Measurements from ENCODE around the gene DUS2.
"Not testable (repeated sequence)": the region's sequence is repeated elsewhere in the genome, so short reads cannot be mapped to it uniquely, and the experiment has no call there.

DUS2 gene

DNA sequence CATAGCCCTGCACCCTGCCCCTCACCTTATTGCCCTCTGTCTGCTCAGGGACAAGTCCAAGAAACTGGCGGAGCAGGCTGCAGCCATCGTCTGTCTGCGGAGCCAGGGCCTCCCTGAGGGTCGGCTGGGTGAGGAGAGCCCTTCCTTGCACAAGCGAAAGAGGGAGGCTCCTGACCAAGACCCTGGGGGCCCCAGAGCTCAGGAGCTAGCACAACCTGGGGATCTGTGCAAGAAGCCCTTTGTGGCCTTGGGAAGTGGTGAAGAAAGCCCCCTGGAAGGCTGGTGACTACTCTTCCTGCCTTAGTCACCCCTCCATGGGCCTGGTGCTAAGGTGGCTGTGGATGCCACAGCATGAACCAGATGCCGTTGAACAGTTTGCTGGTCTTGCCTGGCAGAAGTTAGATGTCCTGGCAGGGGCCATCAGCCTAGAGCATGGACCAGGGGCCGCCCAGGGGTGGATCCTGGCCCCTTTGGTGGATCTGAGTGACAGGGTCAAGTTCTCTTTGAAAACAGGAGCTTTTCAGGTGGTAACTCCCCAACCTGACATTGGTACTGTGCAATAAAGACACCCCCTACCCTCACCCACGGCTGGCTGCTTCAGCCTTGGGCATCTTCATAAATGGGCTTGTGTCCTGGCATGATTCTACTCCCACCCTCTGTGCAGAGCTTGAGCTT lies 55.8 kb downstream of the DUS2 start:
- DNase-seq: no peak

DNA sequence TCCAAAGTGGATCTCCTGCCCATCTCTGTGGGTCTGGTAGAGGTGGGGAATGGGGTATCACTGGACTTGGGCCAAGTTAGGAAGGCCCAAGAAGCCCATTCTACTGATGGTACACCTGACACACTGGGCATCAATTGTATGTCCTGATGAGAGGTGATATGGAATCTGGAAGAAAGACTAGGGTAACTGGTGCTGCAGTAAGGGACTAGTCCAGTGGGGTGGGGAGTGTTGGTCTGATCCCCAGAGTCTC lies 56.2 kb downstream of the DUS2 start:
- DNase-seq: no peak

DNA sequence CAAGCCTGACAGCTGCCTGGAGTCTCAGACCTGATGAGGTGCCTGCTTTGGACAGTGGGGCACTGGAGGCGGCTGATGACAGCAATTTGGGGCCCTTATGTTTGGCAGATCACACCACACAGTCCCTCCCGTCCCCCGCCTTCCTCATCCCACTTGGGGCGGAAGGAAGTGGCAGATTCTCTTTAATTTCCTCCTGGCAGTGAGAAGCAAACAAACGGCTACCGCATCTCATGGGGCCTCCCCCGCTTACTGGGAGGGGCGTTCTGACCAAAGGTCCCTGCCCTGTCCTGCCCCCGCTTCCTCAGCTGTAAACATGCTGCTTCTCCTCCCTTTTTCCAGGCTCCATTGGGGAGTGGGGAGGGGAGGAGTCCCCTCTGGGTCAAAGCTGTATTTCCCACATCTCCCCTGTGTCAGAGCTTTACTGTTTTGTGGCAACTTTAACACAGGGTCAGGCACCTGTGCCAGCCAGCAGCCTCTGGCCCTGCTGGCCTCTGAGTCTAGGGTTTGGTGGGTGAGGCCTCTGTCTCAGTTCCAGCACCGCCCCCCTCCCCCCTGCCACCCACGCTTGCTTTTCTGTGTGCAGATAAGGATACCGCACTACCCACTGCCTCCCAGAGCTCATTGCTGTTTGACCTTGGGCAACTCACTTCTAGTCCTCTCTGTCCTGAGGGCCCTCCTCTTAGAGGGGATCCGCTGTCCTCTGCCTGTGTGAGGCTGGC lies 56.7 kb downstream of the DUS2 start:
- no peak for DNase-seq

DNA sequence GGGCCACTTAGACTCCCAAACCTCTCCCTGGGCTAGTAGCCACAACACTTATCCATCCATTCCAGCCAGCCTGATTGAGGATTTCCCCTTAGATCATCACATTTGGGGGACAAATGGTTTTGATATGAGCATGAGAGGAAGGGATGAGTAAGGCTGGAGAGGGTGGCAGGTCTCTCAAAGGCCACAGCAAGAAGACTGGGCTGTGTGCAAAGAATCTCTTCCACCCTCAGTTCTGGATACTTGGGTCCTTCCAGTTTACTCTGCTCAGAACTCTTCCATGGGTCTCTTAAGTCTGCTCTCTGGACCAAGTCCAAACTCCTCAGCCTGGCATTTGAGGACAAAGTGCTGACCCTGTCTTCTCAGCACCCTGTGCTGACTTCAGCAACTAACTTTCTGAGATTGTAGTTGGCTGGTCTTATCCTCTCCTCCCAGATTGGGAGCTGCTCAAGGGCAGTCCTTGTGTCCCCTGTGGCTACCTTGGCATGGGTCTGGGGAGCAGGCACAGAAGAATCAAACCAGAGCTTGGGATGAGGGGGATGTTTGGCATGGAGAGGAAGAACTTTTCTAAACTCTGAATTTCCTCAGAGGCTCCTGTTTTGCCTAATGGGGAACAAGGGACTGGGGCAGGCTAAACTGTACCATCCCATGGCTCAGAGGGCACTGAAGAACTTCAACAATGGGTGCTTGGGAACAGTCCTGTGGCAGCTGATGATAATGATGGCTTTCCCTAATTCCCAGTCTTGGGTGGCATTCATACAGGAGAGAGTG lies 59.0 kb downstream of the DUS2 start:
- no peak for DNase-seq

DNA sequence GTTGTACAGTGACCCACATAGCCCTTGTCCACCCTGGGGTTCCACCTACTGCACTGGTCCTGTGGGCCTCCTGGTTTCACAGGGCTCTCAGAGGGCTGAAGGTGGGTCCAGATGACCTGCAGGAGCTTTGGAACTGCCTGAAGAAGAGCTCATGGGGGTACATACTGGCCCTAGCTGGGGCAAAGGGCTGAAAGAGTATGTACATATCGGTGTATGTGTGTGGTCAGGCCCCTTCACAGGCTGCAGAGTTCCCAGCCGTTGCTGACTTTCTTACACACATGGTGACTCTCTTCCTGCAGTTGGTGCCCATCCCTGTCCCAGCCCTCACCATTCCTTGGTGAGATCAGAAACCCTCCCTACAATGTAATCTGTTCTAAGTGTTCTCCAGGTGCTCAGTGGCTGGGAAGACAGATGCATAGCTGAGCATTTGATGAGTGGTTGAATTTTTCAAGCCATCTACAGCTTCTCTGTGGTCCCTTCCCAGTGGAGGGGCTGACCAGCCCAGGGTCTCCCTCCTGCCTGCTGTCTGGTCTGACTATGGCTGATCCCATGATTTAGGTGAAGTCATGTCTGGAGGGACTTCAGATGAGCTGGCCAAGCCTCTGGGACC lies 59.6 kb downstream of the DUS2 start:
- DNase-seq: no peak

DNA sequence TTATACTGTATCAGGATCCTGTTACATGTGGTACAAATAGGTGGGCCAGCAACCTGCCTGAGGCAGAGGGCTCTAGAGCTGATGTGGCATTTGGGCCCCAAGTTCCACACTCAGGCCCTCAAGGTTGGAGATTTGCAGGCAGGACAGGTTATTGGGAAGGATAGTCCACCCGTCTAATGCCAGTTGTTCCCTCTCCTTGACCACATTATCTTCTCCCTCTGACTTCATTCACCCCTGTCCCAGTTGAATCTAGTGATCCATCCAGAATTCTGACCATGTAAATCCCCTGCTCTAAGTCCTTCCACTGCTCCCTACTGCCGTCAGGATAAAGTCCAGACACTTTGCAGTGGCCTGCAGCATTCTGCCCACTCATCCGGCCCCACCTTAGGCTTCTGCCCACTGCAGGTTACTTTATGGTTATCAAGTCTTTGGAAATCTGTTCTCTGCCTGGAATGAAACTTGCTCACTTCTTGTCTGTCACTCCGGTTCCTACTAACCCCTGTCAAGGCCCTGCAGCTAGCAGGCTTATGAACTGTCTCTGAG lies 60.2 kb downstream of the DUS2 start:
- DNase-seq: no peak

DNA sequence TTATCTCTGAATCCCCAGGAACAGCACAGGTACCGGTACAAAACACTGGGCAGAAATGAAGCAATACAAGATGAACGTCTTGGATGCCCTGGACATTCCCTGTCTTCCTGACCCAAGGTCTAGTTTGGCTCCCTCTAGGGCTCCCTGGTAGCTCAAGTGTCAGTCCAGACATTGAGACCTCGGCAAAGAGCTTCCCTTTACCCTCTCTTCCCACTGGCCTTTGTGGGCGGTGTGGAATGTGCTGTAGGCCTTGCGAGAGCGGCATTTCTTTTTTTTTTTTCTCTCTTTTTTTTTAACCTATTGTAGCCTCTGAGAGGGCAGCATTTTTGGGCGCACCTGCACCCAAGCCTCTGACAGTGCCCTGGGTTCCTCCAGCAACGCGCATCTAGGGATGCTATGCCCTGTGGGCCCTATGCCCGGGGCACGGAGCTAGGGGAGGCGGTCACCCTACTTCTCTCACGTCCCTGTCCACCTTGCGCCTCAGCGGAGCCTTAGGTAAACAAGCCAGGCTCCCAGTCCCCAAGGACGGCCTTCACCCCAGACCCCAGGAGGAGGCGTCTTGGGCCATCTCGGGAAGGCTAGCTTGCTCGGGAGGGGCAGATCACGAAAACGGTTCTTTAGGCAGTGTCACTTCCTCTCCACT lies 60.9 kb downstream of the DUS2 start:
- DNase-seq: peak; percentile 26

DNA sequence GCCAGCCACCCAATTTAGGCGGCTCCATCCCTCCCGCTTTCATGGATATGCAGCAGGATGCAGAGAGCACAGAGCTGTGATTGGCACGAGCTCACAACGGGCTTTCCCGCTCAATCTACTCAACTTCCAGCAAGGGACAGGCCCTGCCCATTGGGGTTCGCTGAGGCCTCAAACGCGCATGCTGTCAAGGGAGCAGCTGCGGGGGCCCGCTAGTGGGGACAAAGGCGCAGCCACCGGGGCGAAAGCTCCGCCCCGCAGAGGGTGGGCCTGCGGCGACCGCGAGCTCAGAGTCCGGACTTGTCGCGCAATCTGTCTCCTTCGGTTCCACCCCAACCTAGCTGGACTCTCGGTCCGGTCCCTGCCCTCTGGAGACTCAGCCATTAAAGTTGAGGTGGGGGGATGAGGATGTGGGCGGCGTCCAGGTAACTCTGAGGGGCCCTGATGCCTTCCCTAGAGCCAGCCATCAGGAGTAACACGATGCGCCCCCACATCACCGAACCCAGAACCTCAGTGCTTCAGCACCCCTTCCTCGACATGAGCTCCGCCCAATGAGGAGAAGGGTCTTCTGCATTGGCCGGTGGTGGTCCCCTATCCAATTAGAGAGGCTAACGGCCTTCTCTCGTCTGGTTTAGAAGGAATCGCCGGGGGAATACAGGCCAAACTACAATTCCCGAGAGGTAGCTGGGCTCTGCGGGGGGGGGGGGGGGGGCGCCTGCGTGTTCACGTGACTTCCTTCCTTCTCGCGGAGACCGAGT lies 61.6 kb downstream of the DUS2 start:
- DNase-seq: peak; percentile 84

DNA sequence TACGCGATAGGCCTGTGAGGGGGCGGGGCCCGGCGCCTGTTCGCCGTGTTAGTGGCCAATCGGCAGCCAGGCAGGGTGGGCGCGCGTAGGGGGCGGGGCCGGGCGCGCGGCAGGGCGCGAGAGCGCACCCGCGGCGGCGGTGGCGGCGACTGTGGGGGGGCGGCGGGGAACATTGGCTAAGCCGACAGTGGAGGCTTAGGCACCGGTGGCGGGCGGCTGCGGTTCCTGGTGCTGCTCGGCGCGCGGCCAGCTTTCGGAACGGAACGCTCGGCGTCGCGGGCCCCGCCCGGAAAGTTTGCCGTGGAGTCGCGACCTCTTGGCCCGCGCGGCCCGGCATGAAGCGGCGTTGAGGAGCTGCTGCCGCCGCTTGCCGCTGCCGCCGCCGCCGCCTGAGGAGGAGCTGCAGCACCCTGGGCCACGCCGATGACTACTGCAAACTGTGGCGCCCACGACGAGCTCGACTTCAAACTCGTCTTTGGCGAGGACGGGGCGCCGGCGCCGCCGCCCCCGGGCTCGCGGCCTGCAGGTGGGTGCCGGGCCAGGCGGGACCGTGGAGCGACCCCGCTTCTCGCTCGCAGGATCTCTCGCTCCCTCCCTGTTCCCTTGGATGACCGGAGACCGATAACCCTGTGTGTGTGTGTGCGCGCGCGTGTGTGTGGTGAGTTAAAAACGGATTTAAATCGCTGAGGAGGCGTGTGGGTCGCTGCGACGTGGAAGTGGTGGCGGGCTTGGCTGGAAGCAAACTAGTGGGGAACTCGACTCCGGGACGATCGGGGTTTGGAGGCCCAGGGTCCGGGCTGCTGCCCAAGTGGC lies 62.4 kb downstream of the DUS2 start, which contains the start of gene NFATC3:
Gene NFATC3 (plus strand): TSS at position 112 of the 813 bp plus-strand sequence. CDS start 312 bp downstream, at position 424.
- DNase-seq: peak; percentile 98

DNA sequence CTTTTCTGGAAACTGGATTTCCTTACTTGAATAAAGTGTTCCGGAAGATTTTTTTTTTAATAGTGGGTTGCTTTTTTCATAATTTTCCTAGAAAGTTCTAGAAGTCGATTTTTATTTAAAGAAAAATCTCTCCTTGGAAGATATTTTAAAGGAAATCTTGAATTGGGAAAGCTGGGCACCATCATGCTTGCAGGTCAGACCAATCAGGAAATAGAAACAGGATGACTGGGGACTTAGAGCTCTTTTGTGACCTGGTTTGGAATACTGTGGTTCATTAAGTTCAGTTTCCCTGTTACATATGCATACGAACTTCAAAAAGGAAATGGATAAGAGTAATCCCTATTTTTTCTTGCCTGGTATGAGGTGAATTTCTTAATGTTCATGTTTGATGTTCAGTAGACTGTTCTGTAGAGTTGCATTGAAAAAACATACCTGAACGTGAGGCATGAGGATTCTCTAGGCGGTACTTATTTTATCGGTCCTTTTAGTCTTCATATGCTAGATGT lies 63.3 kb downstream of the DUS2 start:
- peak; percentile 23 for DNase-seq

DNA sequence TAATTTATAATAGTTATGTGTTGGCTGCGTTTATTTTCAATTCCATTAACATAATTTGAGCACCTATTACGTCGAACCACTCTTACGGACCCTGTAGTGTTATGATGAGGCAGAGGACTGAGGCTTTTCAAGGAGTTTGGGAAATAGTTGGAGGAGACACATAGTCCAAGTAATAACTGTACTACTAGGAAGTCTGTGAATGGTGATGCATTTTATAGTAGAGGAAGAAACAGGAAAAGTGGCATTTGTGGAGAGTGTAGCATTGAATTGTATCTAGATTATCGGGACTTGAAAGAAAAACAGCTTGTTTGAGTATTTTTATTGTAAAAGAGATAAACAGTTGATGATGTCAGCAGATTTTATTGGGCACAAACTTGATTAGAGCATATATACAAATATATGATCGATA lies 63.8 kb downstream of the DUS2 start:
- no peak for DNase-seq

DNA sequence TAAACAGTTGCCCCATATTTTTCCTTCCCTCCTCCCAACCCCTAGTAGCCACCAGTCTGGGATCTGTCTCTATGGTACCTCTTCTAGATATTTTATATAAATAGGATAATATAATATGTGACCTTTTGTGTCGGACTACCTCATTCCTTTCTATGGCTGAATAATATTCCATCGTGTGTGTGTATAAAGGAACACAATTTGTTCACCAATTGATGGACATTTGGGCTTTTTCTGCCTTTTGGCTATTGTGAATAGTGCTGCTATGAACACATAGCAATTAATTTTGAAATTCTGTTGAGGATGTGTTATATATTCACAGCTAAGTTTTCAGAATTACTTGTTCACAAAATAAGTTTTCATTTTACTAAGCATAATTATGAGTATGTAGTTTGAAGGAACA lies 64.6 kb downstream of the DUS2 start:
- no peak for DNase-seq

DNA sequence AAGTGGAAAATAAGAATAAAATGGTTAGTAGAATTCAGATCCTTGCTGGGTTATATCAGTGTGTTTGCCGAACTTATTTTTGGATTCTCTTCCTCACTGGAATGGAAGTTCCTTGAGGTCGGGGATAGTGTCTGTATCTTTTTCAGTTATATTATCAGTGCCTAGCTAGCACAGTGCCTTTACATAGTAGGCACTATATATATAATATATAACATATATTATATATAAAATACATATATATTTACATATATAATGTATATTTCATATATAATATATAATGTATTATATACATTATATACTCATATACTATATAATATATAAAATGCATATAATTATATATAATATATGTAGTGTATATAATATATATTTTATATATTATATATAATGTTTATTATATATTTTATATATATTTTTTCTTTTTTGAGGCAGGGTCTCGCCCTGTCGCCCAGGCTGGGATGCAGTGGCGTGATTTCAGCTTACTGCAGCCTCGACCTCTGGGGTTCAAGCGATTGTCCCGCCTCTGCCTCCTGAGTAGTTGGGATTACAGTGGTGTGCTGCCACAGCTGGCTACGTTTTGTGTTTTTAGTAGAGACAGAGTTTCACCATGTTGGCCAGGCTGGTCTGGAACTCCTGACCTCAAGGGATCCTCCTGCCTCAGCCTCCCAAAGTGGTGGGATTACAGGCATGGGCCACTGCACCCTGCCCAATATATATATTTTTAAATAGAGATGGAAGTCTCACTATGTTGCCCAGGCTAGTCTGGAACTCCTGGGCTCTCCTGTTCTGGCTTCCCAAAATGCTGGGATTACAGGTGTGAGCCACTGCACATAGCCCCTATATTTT lies 65.3 kb downstream of the DUS2 start:
- DNase-seq: no peak

DNA sequence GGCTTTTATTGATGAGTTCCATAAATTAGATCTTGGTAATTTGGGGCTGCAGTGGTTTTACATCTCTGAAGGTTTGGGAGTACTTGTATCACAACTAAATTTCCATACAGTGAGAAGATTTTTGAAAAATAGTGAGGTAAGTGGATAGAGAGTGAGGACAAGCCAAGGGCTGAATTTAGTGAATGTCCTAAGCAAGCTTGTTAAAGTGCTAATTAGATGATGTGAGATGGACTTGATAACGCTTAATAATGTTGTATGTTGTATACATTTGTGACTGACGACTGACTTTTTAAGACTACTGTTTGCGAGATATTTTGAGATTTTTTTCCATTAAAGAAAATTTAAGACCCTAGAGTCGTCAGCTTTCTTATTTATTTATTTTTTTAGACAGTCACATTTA lies 66.0 kb downstream of the DUS2 start:
- DNase-seq: no peak

DNA sequence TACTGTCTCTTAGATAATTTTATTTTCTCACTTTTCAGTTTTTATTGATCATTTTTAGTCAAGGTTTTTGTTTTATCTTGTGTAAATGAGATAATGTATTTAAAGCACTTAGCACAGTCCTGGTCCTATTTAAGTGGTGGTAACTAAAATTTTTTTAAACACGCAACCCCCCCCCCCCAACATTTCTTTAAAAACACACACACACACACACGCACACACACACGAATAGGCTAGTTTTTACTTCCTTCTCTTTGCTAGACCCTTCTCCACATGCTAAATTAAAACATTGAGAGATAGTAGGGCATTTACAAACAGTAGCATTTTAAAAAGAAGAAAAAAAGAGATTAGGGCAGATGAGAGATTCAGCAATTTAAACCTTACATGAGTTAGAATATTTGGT lies 67.0 kb downstream of the DUS2 start:
- no peak for DNase-seq

DNA sequence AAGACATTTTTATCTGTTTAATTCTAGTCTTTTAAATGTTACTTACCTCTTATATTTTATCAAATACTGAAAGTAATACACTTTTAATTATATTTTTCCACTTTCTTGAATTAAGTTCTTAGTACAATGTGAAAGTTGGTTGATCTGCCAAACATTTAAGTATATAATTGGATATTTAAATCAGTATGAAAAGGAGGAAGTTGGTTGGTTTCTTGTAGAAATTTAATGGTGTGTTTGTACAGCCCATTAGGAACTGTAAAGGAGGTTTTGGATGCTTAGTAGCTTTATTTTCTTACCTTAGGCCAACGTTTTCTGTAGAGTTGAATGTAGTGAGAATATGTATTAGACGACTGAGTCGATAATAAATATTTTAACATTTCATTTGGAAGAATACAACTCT lies 67.4 kb downstream of the DUS2 start:
- no peak for DNase-seq

DNA sequence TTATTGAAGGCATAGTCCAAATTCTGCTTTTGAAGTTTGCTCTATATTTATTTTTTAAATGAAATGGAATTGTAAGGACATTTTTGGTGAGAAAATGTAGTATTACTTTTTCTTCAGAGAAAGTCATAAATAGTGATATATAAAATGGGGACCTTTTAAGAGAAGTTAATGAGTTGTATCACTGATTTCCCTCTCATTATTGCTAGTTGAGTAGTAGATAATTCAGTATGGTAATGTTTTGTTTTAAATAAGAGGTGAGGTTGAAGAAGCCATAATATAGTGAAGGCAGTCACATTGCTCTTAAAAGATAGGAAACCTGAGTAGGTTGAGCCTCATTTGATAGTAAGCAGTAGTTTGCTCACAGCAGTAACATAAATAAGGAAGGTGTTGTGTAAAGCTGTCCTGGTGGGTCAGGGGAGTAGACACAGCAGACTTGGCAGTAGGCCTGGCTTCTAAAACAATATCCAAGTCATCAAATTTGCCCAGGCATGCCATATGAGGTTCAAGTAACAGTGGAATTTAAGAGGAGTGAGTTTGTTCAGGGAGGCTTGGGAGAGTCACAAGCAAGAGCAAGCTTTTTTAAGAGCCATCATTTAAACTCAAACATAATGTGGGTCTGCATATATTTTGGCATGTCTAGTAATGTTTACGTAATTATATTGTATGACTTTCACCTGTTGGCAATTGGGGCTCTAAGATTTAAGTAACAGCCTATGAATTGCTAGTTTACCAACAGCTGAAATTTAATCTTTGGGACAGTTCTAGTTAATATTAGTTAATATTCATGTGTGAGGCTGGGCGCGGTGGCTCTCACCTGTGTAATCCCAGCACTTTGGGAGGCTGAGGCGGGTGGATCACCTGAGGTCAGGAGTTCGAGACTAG lies 68.5 kb downstream of the DUS2 start:
- DNase-seq: peak; percentile 56

DNA sequence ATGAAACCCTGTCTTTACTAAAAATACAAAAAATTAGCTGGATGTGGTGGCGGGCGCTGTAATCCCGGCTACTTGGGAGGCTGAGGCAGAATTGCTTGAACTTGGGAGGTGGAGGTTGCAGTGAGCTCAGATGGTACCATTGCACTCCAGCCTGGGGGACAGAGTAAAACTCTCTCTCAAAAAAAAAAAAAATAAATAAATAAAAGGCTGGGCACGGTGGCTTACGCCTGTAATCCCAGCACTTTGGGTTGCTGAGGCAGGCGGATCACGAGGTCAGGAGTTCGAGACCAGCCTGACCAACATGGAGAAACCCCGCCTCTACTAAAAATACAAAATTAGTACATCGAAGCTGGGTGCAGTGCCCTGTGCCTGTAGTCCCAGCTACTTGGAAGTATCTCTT lies 69.2 kb downstream of the DUS2 start:
- DNase-seq: not testable (repeated sequence)
